GM12878 (cell line): ENCODE results near the gene UFM1. TPM values are rescaled to one million over a fixed set of nuclear protein-coding genes. Genes with fewer than 3 reads are reported as not detected.

Experiments used
- ATAC-seq: fragments of 200-7000 bp; cut with Tn5 transposase; 3 replicates; pipeline ENCODE4 v1.9.1; 2020; ENCODE audit warnings: mild to moderate bottlenecking, moderate library complexity
- BruUV-seq: library from RNA; stranded (reverse); fragments of 400-500 nt; replicated peaks from 2 replicates; lab custom pipeline; 2021; lab: Mats Ljungman, UMichigan
- CTCF ChIA-PET: fragments of 300-600 bp; sonication (Branson Sonifier 250); formaldehyde crosslinking; extraction: SDS; loops from one replicate; lab custom pipeline; 2021; ENCODE audit warnings: inconsistent platforms; lab: Yijun Ruan, JAX
- POLR2A ChIA-PET: fragments of 350-600 bp; formaldehyde crosslinking; extraction: SDS; loops from one replicate; lab custom pipeline; 2021; ENCODE audit warnings: inconsistent platforms; lab: Charles Lee
- RAD21 ChIA-PET: fragments of 300-600 bp; sonication (Branson Sonifier 250); formaldehyde crosslinking; loops from one replicate; lab custom pipeline; 2023; ENCODE audit warnings: antibody characterized with exemption; ENCODE audit not compliant: unreplicated experiment; lab: Charles Lee
- SMC1A ChIA-PET: fragments of 300-600 bp; sonication (Branson Sonifier 250); formaldehyde crosslinking; loops from one replicate; lab custom pipeline; 2023; ENCODE audit not compliant: unreplicated experiment, uncharacterized antibody; lab: Charles Lee
- DNase-seq: peaks from one replicate; pipeline ENCODE4 v3.0.0-alpha.2; 2011; ENCODE audit warnings: low read depth, low spot score
- FAIRE-seq: peaks from 3 replicates; lab custom pipeline; 2011; peaks lifted over from hg19 to GRCh38; lab: Jason Lieb, UNC
- H2AFZ ChIP-seq: 2 replicates; pipeline ENCODE4 v1.6.0; 2011; ENCODE audit warnings: low read depth, low read length, control low read depth; ENCODE audit not compliant: control insufficient read depth
- H3K27ac ChIP-seq: 2 replicates; pipeline ENCODE4 v1.5.1; 2011; ENCODE audit warnings: control low read depth; ENCODE audit not compliant: control insufficient read depth, insufficient read depth
- H3K27me3 ChIP-seq, 2 experiments: replicated peaks in 1 of 2; 2 replicates each; pipeline versions ENCODE4 v1.6.0 to v1.6.1; 2011; ENCODE audit warnings: low read length in 1 of 2; ENCODE audit not compliant: control insufficient read depth in 2 of 2, insufficient read depth in 2 of 2
- H3K36me3 ChIP-seq, 2 experiments: 2 replicates each; pipeline ENCODE4 v1.5.1; 2011; ENCODE audit warnings: low read length in 1 of 2; ENCODE audit not compliant: control insufficient read depth in 2 of 2, insufficient read depth in 2 of 2
- H3K4me1 ChIP-seq: 2 replicates; pipeline ENCODE4 v1.6.1; 2011; ENCODE audit warnings: mild to moderate bottlenecking, low read length, moderate library complexity, mixed read lengths; ENCODE audit not compliant: control insufficient read depth, insufficient read depth
- H3K4me2 ChIP-seq: 2 replicates; pipeline ENCODE4 v1.6.0; 2011; ENCODE audit warnings: control low read depth; ENCODE audit not compliant: control insufficient read depth, insufficient read depth
- H3K4me3 ChIP-seq: fragments of 200-600 bp; sonication (generic); 2 replicates; pipeline ENCODE4 v1.5.1; 2016
- H3K79me2 ChIP-seq: 2 replicates; pipeline ENCODE4 v1.6.0; 2011; ENCODE audit warnings: low read length; ENCODE audit not compliant: control insufficient read depth, insufficient read depth
- H3K9ac ChIP-seq: 2 replicates; pipeline ENCODE4 v1.8.0; 2011; ENCODE audit warnings: low read length, control low read depth, mixed read lengths; ENCODE audit not compliant: control insufficient read depth, insufficient read depth
- H3K9me3 ChIP-seq: replicated peaks from 3 replicates; pipeline ENCODE4 v1.5.1; 2011; ENCODE audit warnings: mild to moderate bottlenecking, low read length; ENCODE audit not compliant: control insufficient read depth, insufficient read depth
- H4K20me1 ChIP-seq: 2 replicates; pipeline ENCODE4 v1.6.0; 2011; ENCODE audit not compliant: control insufficient read depth, insufficient read depth
- ASH2L ChIP-seq: fragments of 300-600, 200-600 bp; sonication (generic); IDR thresholded peaks from 2 replicates; pipeline ENCODE4 v1.6.1; 2017; ENCODE audit warnings: low read depth, mild to moderate bottlenecking, borderline replicate concordance
- ESRRA ChIP-seq: IDR thresholded peaks from 2 replicates; pipeline ENCODE4 v1.6.1; 2012; ENCODE audit warnings: mild to moderate bottlenecking, low read length, improper control_type of control experiment
- SP1 ChIP-seq: IDR thresholded peaks from one replicate; pipeline ENCODE4 v1.6.1; 2011; ENCODE audit warnings: low read depth, low read length
- WGBS: methylation state at CpG from one replicate; pipeline ENCODE4 v1.1.6; 2016; ENCODE audit warnings: low lambda C conversion rate; ENCODE audit not compliant: insufficient replicate concordance, insufficient coverage; ENCODE audit errors: missing lambda C conversion rate; 5-methylcytosine and 5-hydroxymethylcytosine counted together
- in situ Hi-C: fragments of 300-500 bp; cut with MboI; formaldehyde crosslinking; loops from 9 replicates; pipeline ENCODE4 v1.14.3; 2018; ENCODE audit warnings: mixed read lengths
- intact Hi-C: fragments of 100-400 bp; cut with micrococcal nuclease; formaldehyde crosslinking; loops from one replicate; pipeline ENCODE4 v1.14.2; 2022; ENCODE audit not compliant: unreplicated experiment
- polyA plus RNA-seq, 11 experiments: library from polyadenylated mRNA; depleted of rRNA in 4 of 11; unstranded in 6 of 11; stranded (reverse) in 5 of 11; fragments of >200 nt; fragmentation: Nextera tagmentation in 4 of 11; fragmentation: Illumina TruSeq in 1 of 11; extraction: Ambion mirVana in 4 of 11; extraction: Trizol in 1 of 11; gene quantifications; 1 replicate in 1 of 11; 2 replicates in 10 of 11; pipeline versions ENCODE4 v1.2.1 to v1.2.3, GENCODE V29; 2011 to 2016; ENCODE audit warnings: inconsistent platforms in 2 of 11, missing spikeins in 2 of 11, low read depth in 1 of 11
- total RNA-seq, 4 experiments: library from RNA; depleted of rRNA in 3 of 4; stranded (reverse); fragments of >200 nt in 3 of 4; fragmentation: Illumina TruSeq in 1 of 4; extraction: Trizol in 1 of 4; gene quantifications; 2 replicates each; pipeline versions ENCODE4 v1.2.1 to v1.2.3, GENCODE V29; 2013 to 2021
- TF ChIP-seq, protein P1 (sequence below): fragments of 450-650 bp; IDR thresholded peaks from 2 replicates; pipeline ENCODE4 v1.6.1; 2017; ENCODE audit warnings: low read depth, mild to moderate bottlenecking, moderate library complexity

Gene UFM1
- total and polyA plus RNA-seq, 10 of the 15 experiments (the other 5 are each of a cell fraction or from before 2014, with no cell fraction given): 40.8 to 96.5 (median 73.8) TPM

DNA sequence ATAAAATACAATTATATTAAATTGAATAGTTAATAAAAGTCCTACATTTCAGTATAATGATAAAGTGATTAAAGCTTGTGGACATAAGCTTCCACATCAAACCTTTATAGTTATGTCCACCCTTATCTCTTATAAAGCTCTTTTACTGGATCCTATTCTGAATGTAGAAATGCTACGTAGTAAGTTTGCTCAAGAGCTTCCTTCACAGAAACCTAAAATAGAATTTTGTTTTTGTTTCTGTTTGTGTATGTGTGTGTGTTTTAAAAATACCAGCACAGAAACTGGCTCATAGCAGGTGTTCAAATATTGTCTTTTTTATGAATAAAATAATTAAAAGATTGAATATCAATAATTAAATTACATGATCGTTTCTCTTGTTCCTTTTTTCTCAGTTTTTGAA lies 21.0 kb upstream of the UFM1 start:
- RAD21 ChIA-PET: no interaction called here
- DNase-seq: no peak
- Histone ChIP-seq H3K4me2 (no peak overlapping the region), H4K20me1 (no peaks in the 10 kb centered on the region), H3K4me1 (no peaks in the 10 kb centered on the region), H3K9ac (no peak overlapping the region), H2AFZ (no peak overlapping the region), H3K27me3 (no peaks in the 10 kb centered on the region), H3K4me3 (no peak overlapping the region), H3K27ac (no peak overlapping the region), H3K36me3 (no peaks in the 10 kb centered on the region), H3K79me2 (no peaks in the 10 kb centered on the region), H3K9me3 (no peaks in the 10 kb centered on the region)
- POLR2A ChIA-PET: no interaction called here
- 16% methylated on average over 2 of the region's 2 CpGs for WGBS
- no peak for TF ChIP-seq SP1
- SMC1A ChIA-PET: no interaction called here
- no TSS peak for BruUV-seq
- no peak for ATAC-seq
- in situ Hi-C loops (no loop called here), intact Hi-C loops (no loop called here)
- FAIRE-seq: no peak
- CTCF ChIA-PET: no interaction called here

DNA sequence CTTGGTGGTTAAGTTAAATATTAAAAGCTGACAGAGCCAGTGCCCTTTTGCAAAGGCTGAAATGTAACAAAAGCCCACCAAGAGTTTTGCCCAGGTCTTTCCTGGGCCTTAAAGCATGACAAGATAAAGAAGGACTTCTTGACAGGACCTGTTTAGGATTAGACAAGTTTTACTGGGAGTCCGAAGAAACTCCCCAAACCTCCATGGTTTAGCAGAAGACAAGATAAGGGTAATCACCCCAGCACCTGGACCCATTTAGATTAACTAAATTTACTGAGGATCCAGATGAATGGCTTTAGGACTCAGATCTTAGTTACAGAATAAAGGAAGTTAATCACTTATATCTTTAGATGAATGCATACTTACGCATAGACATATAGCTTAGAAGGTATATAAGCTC lies 14.8 kb upstream of the UFM1 start:
- H3K4me2 ChIP-seq: no peak overlapping the region

More for the DNA sequence above, 14.8 kb upstream of the UFM1 start:
- ATAC-seq: no peak
- in situ Hi-C loops: no loop called here
- Histone ChIP-seq H3K79me2 (no peaks in the 10 kb centered on the region), H3K9ac (no peak overlapping the region), H3K4me1 (no peaks in the 10 kb centered on the region)
- no peak for TF ChIP-seq ESRRA
- TF ChIP-seq, protein P1, sequence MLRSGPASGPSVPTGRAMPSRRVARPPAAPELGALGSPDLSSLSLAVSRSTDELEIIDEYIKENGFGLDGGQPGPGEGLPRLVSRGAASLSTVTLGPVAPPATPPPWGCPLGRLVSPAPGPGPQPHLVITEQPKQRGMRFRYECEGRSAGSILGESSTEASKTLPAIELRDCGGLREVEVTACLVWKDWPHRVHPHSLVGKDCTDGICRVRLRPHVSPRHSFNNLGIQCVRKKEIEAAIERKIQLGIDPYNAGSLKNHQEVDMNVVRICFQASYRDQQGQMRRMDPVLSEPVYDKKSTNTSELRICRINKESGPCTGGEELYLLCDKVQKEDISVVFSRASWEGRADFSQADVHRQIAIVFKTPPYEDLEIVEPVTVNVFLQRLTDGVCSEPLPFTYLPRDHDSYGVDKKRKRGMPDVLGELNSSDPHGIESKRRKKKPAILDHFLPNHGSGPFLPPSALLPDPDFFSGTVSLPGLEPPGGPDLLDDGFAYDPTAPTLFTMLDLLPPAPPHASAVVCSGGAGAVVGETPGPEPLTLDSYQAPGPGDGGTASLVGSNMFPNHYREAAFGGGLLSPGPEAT: no peak
- TF ChIP-seq ASH2L: no peak
- TF ChIP-seq, all 136 proteins: peak for 0
- no peak overlapping the region for H2AFZ ChIP-seq
- intact Hi-C loops: no loop called here
- no peak overlapping the region for H3K27ac ChIP-seq
- ChIA-PET RAD21 (interaction anchor here (1.1 kb wide), 1 partner anchor 14 kb away, joined by 4 read pairs; no protein-coding TSS in a partner anchor), POLR2A (no interaction called here), CTCF (no interaction called here), SMC1A (interaction anchor here (1.1 kb wide), 1 partner anchor 538 kb away, joined by 3 read pairs; no protein-coding TSS in a partner anchor)
- FAIRE-seq (no peak), DNase-seq (no peak)
- no TSS peak for BruUV-seq
- no peaks in the 10 kb centered on the region for H4K20me1 ChIP-seq
- H3K4me3 ChIP-seq: no peak overlapping the region
- H3K27me3 ChIP-seq: no peaks in the 10 kb centered on the region
- WGBS: 98% methylated on average over 2 of the region's 2 CpGs
- H3K9me3 ChIP-seq: no peaks in the 10 kb centered on the region
- H3K36me3 ChIP-seq: no peaks in the 10 kb centered on the region
